Urinary bladder (tissue), 4 donors: ENCODE results near the gene TPMT. TPM values are rescaled to one million over a fixed set of nuclear protein-coding genes. Genes with fewer than 3 reads are reported as not detected.

ENCODE experiments used
- DNase-seq: peaks from one replicate; pipeline ENCODE4 v3.0.0-alpha.2; 2015; ENCODE audit errors: extremely low spot score
- H3K27ac ChIP-seq: one replicate; pipeline ENCODE4 v1.5.1; 2013; ENCODE audit warnings: low read depth, mild to moderate bottlenecking, moderate library complexity
- H3K36me3 ChIP-seq: one replicate; pipeline ENCODE4 v1.6.1; 2013; ENCODE audit warnings: mild to moderate bottlenecking, moderate library complexity; ENCODE audit not compliant: insufficient read depth
- H3K4me1 ChIP-seq: one replicate; pipeline ENCODE4 v1.6.1; 2013; ENCODE audit warnings: mild to moderate bottlenecking, moderate library complexity; ENCODE audit not compliant: insufficient read depth
- H3K4me3 ChIP-seq: one replicate; pipeline ENCODE4 v1.5.1; 2013; ENCODE audit warnings: low read depth, low read length
- WGBS: extraction: QIAGEN DNeasy Blood & Tissue Kit; methylation state at CpG from one replicate; pipeline ENCODE4 v1.1.7; 2013; 5-methylcytosine and 5-hydroxymethylcytosine counted together
- polyA plus RNA-seq: library from polyadenylated mRNA; stranded (reverse); fragments of 200-250 nt; gene quantifications from one replicate; pipeline ENCODE4 v1.2.3, GENCODE V29; 2013
- total RNA-seq: library from RNA; depleted of rRNA; stranded (reverse); fragments of >200 nt; gene quantifications from one replicate; pipeline ENCODE4 v1.2.3, GENCODE V29; 2014
- donor health status: healthy with polysubstance abuse.
- donor health status: healthy.

Gene TPMT
- total and polyA plus RNA-seq, 2 donors = 8.9 to 12.3 TPM

- Histone ChIP-seq H3K27ac (no peak overlapping the region), H3K36me3 (no peaks in the 10 kb centered on the region), H3K4me3 (no peak overlapping the region), H3K4me1 (no peaks in the 10 kb centered on the region)
- 87% methylated on average over 5 of the region's 5 CpGs for WGBS
- DNase-seq = no peak
These were observed 35.6 kb downstream of the TPMT start for GRCh38 chr6:18119236-18119635.

GRCh38 chr6:18118330-18118729, 36.5 kb downstream of the TPMT start:
- H3K4me1 ChIP-seq = no peaks in the 10 kb centered on the region
- no peak overlapping the region for H3K27ac ChIP-seq
- WGBS = 54% methylated on average over 3 of the region's 3 CpGs
- no peaks in the 10 kb centered on the region for H3K36me3 ChIP-seq
- DNase-seq = no peak
- no peak overlapping the region for H3K4me3 ChIP-seq

- Histone ChIP-seq H3K4me3 (no peak overlapping the region), H3K4me1 (no peaks in the 10 kb centered on the region), H3K27ac (no peak overlapping the region), H3K36me3 (no peaks in the 10 kb centered on the region)
- no peak for DNase-seq
- WGBS = 89% methylated on average over 5 of the region's 5 CpGs
These were observed 37.7 kb downstream of the TPMT start for GRCh38 chr6:18117136-18117535.

- no peak for DNase-seq
- no peak overlapping the region for H3K27ac ChIP-seq
- H3K4me3 ChIP-seq = no peak overlapping the region
- H3K4me1 ChIP-seq = no peaks in the 10 kb centered on the region
- no peaks in the 10 kb centered on the region for H3K36me3 ChIP-seq
- 87% methylated on average over 2 of the region's 2 CpGs for WGBS
These were observed 39.5 kb downstream of the TPMT start for GRCh38 chr6:18115356-18115755.

GRCh38 chr6:18110162-18110561, 44.7 kb downstream of the TPMT start:
- H3K27ac ChIP-seq = no peak overlapping the region
- H3K36me3 ChIP-seq = no peaks in the 10 kb centered on the region
- DNase-seq = no peak
- no peaks in the 10 kb centered on the region for H3K4me1 ChIP-seq
- H3K4me3 ChIP-seq = no peak overlapping the region

GRCh38 chr6:18107061-18107460, 47.8 kb downstream of the TPMT start:
- WGBS = 97% methylated on average over 1 of the region's 1 CpG
- H3K4me1 ChIP-seq = no peaks in the 10 kb centered on the region
- DNase-seq = no peak
- no peak overlapping the region for H3K4me3 ChIP-seq
- no peaks in the 10 kb centered on the region for H3K36me3 ChIP-seq
- H3K27ac ChIP-seq = no peak overlapping the region

- no peaks in the 10 kb centered on the region for H3K4me1 ChIP-seq
- no peaks in the 10 kb centered on the region for H3K36me3 ChIP-seq
- no peak overlapping the region for H3K4me3 ChIP-seq
- no peak for DNase-seq
- 83% methylated on average over 6 of the region's 6 CpGs for WGBS
- H3K27ac ChIP-seq = no peak overlapping the region
These were observed 51.9 kb downstream of the TPMT start for GRCh38 chr6:18102783-18103509.

GRCh38 chr6:18101873-18102272, 53.0 kb downstream of the TPMT start:
- Histone ChIP-seq H3K4me1 (no peaks in the 10 kb centered on the region), H3K27ac (no peak overlapping the region), H3K4me3 (no peak overlapping the region), H3K36me3 (no peaks in the 10 kb centered on the region)
- no peak for DNase-seq
- 96% methylated on average over 2 of the region's 2 CpGs for WGBS

GRCh38 chr6:18101271-18101670, 53.6 kb downstream of the TPMT start:
- Histone ChIP-seq H3K4me3 (no peak overlapping the region), H3K27ac (no peak overlapping the region), H3K36me3 (no peaks in the 10 kb centered on the region), H3K4me1 (no peaks in the 10 kb centered on the region)
- 96% methylated on average over 1 of the region's 1 CpG for WGBS
- DNase-seq = no peak

- whole genome bisulfite sequencing = 81% methylated on average over 3 of the region's 3 CpGs
- DNase-seq = no peak
- no peak overlapping the region for H3K4me3 ChIP-seq
These were observed 54.6 kb downstream of the TPMT start for GRCh38 chr6:18100296-18100695.

GRCh38 chr6:18099511-18099910, 55.4 kb downstream of the TPMT start:
- Histone ChIP-seq H3K4me3 (no peak overlapping the region), H3K36me3 (no peaks in the 10 kb centered on the region), H3K27ac (no peak overlapping the region), H3K4me1 (no peaks in the 10 kb centered on the region)
- DNase-seq = no peak
- WGBS = 90% methylated on average over 2 of the region's 2 CpGs

More at GRCh38 chr6:18100296-18100695, 54.6 kb downstream of the TPMT start:
- Histone ChIP-seq H3K4me1 (no peaks in the 10 kb centered on the region), H3K27ac (no peak overlapping the region), H3K36me3 (no peaks in the 10 kb centered on the region)

GRCh38 chr6:18096423-18096822, 58.5 kb downstream of the TPMT start:
- Histone ChIP-seq H3K36me3 (no peaks in the 10 kb centered on the region), H3K4me1 (no peaks in the 10 kb centered on the region), H3K27ac (no peak overlapping the region), H3K4me3 (no peak overlapping the region)
- WGBS = 89% methylated on average over 3 of the region's 3 CpGs
- DNase-seq = no peak

- DNase-seq = no peak
- Histone ChIP-seq H3K4me1 (no peaks in the 10 kb centered on the region), H3K4me3 (no peak overlapping the region), H3K27ac (no peak overlapping the region), H3K36me3 (no peaks in the 10 kb centered on the region)
- 91% methylated on average over 1 of the region's 1 CpG for WGBS
These were observed 63.5 kb downstream of the TPMT start for GRCh38 chr6:18091382-18091781.

GRCh38 chr6:18090349-18090786, 64.5 kb downstream of the TPMT start:
- 80% methylated on average over 1 of the region's 1 CpG for WGBS
- no peak overlapping the region for H3K27ac ChIP-seq
- DNase-seq = no peak
- no peaks in the 10 kb centered on the region for H3K4me1 ChIP-seq
- H3K36me3 ChIP-seq = no peaks in the 10 kb centered on the region
- H3K4me3 ChIP-seq = no peak overlapping the region
